Measurements from ENCODE around the gene GPX4.

DNA sequence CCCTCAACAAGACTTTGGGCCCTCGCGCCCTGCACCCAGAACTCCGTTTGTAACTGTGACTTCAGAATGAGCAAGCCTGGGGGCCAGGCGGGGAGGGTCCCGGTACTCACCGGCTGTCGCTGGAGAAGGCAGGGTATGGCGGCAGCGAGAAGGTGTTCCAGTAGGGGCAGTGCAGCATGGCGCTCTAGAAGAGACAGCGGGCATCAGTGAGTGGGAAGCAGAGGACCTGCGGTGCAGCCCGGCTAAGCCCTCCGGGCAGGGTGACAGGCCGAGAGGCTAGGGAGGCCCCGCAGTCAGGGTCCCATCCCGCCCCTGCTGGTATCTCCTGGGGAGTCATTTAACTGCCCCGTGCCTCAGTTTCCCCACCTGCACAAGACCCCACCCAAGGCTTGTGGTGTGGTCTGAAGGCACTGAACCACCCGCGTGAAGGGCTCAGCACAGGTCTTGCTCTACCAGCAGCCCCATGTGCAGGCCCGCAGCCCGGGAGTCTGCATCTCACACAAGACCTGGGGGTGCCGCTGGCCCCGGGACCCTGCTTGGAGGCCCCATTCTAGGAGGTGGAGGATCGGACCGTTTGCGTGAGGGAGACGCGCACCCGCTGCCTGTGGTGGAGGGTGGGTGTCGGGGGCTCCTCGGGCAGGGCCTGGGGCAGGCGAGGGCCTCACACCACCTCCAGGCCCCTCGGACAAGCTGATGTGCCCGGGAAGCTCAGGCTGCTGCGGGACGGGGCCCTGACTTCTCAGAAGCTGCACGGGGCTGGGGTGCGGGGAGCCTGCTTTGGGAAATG lies 45.7 kb downstream of the GPX4 start:
- no peak for TF ChIP-seq POLR2AphosphoS5 (IDR thresholded peaks at IDR 0.05)
- TF ChIP-seq, protein P1, sequence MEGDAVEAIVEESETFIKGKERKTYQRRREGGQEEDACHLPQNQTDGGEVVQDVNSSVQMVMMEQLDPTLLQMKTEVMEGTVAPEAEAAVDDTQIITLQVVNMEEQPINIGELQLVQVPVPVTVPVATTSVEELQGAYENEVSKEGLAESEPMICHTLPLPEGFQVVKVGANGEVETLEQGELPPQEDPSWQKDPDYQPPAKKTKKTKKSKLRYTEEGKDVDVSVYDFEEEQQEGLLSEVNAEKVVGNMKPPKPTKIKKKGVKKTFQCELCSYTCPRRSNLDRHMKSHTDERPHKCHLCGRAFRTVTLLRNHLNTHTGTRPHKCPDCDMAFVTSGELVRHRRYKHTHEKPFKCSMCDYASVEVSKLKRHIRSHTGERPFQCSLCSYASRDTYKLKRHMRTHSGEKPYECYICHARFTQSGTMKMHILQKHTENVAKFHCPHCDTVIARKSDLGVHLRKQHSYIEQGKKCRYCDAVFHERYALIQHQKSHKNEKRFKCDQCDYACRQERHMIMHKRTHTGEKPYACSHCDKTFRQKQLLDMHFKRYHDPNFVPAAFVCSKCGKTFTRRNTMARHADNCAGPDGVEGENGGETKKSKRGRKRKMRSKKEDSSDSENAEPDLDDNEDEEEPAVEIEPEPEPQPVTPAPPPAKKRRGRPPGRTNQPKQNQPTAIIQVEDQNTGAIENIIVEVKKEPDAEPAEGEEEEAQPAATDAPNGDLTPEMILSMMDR (IDR thresholded peaks at IDR 0.05): no peak
- no peak for TF ChIP-seq POLR2A (IDR thresholded peaks at IDR 0.05)
- TF ChIP-seq EP300 (IDR thresholded peaks at IDR 0.05): no peak

All from suprapubic skin (tissue), 4 donors.